Right atrium auricular region (tissue), 2 donors: ENCODE results near the gene DAAM2. TPM values are rescaled to one million over a fixed set of nuclear protein-coding genes. Genes with fewer than 3 reads are reported as not detected.

Experiments used
- DNase-seq: peaks from one replicate; pipeline ENCODE4 v3.0.0-alpha.2; 2019; ENCODE audit warnings: low spot score
- H3K27ac ChIP-seq, 2 donors: fragments of 200-600 bp; sonication (generic); 1 replicate in 1 of 2; 2 replicates in 1 of 2; pipeline ENCODE4 v1.5.1; 2016 to 2019
- H3K27me3 ChIP-seq, 2 donors: fragments of 200-600 bp; sonication (generic); one replicate each; pipeline versions ENCODE4 v1.5.1 to v1.6.0; 2017 to 2019
- H3K36me3 ChIP-seq: fragments of 200-600 bp; sonication (generic); one replicate; pipeline ENCODE4 v1.5.1; 2016
- H3K4me1 ChIP-seq, 2 donors: fragments of 200-600 bp; sonication (generic); one replicate each; pipeline versions ENCODE4 v1.5.1 to v1.6.0; 2017 to 2019
- H3K4me3 ChIP-seq, 2 donors: fragments of 200-600 bp; sonication (generic); 1 replicate in 1 of 2; 2 replicates in 1 of 2; pipeline ENCODE4 v1.5.1; 2017 to 2019; ENCODE audit warnings: mild to moderate bottlenecking in 1 of 2, moderate library complexity in 1 of 2
- H3K9me3 ChIP-seq, 2 donors: fragments of 200-600 bp; sonication (generic); one replicate each; pipeline ENCODE4 v1.5.1; 2019
- CTCF ChIP-seq, 2 donors: fragments of 200-600 bp; sonication (generic); IDR thresholded peaks; one replicate each; pipeline ENCODE4 v1.5.1; 2019; ENCODE audit warnings: antibody characterized with exemption in 2 of 2
- total RNA-seq, 2 donors: library from RNA; depleted of rRNA; stranded (reverse); fragments of >200 nt; gene quantifications; one replicate each; pipeline ENCODE4 v1.1.0, GENCODE V29; 2016

The DAAM2 gene
- total RNA-seq, 2 donors from 2014 or later, result 8.3 to 9.7 TPM

GRCh38 chr6:39815356-39815755 lies 23.2 kb downstream of the DAAM2 start:
- Histone ChIP-seq H3K27me3 (no peaks in the 10 kb centered on the region), H3K27ac (no peak overlapping the region), H3K4me3 (no peak overlapping the region), H3K36me3 (no peaks in the 10 kb centered on the region), H3K9me3 (no peaks in the 10 kb centered on the region), H3K4me1 (peaks cover 0 to 21% of the 10 kb centered on the region in 2 donors)
- no peak for DNase-seq
- no peak for TF ChIP-seq CTCF (IDR thresholded peaks at IDR 0.05)

GRCh38 chr6:39816747-39817146 lies 24.6 kb downstream of the DAAM2 start:
- no peak for DNase-seq
- no peaks in the 10 kb centered on the region for H3K27me3 ChIP-seq
- H3K9me3 ChIP-seq, result no peaks in the 10 kb centered on the region
- peaks cover 0 to 33% of the 10 kb centered on the region in 2 donors for H3K4me1 ChIP-seq
- no peak overlapping the region for H3K27ac ChIP-seq
- no peak for TF ChIP-seq CTCF (IDR thresholded peaks at IDR 0.05)
- H3K36me3 ChIP-seq, result no peaks in the 10 kb centered on the region
- no peak overlapping the region for H3K4me3 ChIP-seq

- Histone ChIP-seq H3K4me1 (peaks cover 0 to 33% of the 10 kb centered on the region in 2 donors), H3K9me3 (no peaks in the 10 kb centered on the region), H3K27me3 (no peaks in the 10 kb centered on the region), H3K4me3 (no peak overlapping the region), H3K36me3 (no peaks in the 10 kb centered on the region), H3K27ac (peak overlapping the region; percentile 57 to 58)
- no peak for DNase-seq
- no peak for TF ChIP-seq CTCF (IDR thresholded peaks at IDR 0.05)
Measured at GRCh38 chr6:39818695-39819094, 26.5 kb downstream of the DAAM2 start.

- Histone ChIP-seq H3K9me3 (no peaks in the 10 kb centered on the region), H3K4me3 (no peak overlapping the region), H3K4me1 (peaks cover 0 to 38% of the 10 kb centered on the region in 2 donors), H3K27me3 (no peaks in the 10 kb centered on the region), H3K36me3 (no peaks in the 10 kb centered on the region), H3K27ac (peak overlapping the region; percentile 57 to 58)
- no peak for DNase-seq
- TF ChIP-seq CTCF (IDR thresholded peaks at IDR 0.05), result no peak
Measured at GRCh38 chr6:39819228-39819627, 27.1 kb downstream of the DAAM2 start.

GRCh38 chr6:39819676-39820075 lies 27.5 kb downstream of the DAAM2 start:
- Histone ChIP-seq H3K27ac (peak overlapping the region; percentile 57 to 76), H3K4me1 (peaks cover 0 to 43% of the 10 kb centered on the region in 2 donors), H3K9me3 (no peaks in the 10 kb centered on the region), H3K27me3 (no peaks in the 10 kb centered on the region), H3K4me3 (no peak overlapping the region), H3K36me3 (no peaks in the 10 kb centered on the region)
- DNase-seq, result no peak
- TF ChIP-seq CTCF (IDR thresholded peaks at IDR 0.05), result no peak

GRCh38 chr6:39820553-39820952 lies 28.4 kb downstream of the DAAM2 start:
- Histone ChIP-seq H3K27me3 (no peaks in the 10 kb centered on the region), H3K4me3 (no peak overlapping the region)
- TF ChIP-seq CTCF (IDR thresholded peaks at IDR 0.05), result no peak

More at GRCh38 chr6:39820553-39820952, 28.4 kb downstream of the DAAM2 start:
- Histone ChIP-seq H3K36me3 (no peaks in the 10 kb centered on the region), H3K27ac (peak overlapping the region; percentile 71 to 76), H3K4me1 (peaks cover 0 to 46% of the 10 kb centered on the region in 2 donors), H3K9me3 (no peaks in the 10 kb centered on the region)
- no peak for DNase-seq
